ENCODE results near the gene ZNF182. TPM values are rescaled to one million over a fixed set of nuclear protein-coding genes. Genes with fewer than 3 reads are reported as not detected.
"Not testable (repeated sequence)": the region's sequence is repeated elsewhere in the genome, so short reads cannot be mapped to it uniquely, and the experiment has no call there.

The ZNF182 gene
- total RNA-seq, 1 experiment from 2014 or later = 3.8 TPM

DNA sequence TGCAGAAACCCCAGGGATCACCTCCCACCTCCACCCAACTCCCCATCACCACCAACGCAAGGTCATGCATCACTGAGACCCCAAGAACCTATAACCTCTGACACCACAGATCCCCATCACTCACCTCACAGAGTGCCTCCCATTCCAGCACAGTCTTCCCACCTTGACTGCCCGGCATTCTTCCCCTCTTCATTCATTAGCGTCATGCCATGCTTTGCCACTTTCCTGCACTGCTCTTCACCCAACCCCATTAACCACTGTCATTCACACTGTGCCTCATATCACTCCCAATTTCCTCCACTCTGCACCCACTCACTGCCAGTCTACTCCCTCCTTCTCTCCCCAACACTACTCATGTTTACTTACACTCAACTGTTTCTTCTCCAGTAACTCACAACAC lies 30.6 kb downstream of the ZNF182 start:
- no peak overlapping the region for H3K4me2 ChIP-seq
- H3F3A ChIP-seq (ENCODE audit: insufficient read depth, low read depth) = no peaks in the 10 kb centered on the region
- H3K4me1 ChIP-seq (replicated peaks; ENCODE audit: insufficient read depth) = no peaks in the 10 kb centered on the region
- POLR2A ChIA-PET (ENCODE audit: unreplicated experiment) = no interaction called here
- H3K9me3 ChIP-seq (ENCODE audit: insufficient read depth, low read depth) = no peaks in the 10 kb centered on the region
- H2AFZ ChIP-seq = no peak overlapping the region
- intact Hi-C loops (cut with micrococcal nuclease; ENCODE audit: unreplicated experiment) = no loop called here
- H3K79me2 ChIP-seq (ENCODE audit: low read depth) = no peaks in the 10 kb centered on the region
- H3K36me3 ChIP-seq (ENCODE audit: low read depth) = no peaks in the 10 kb centered on the region
- H3K4me3 ChIP-seq = no peak overlapping the region
- H3K27me3 ChIP-seq (ENCODE audit: insufficient read depth, low read depth) = no peaks in the 10 kb centered on the region
- TF ChIP-seq CTCF (conservative IDR thresholded peaks at IDR 0.05) (no peak), EZH2 (IDR thresholded peaks at IDR 0.05; ENCODE audit: low read depth) (no peak)
- BruUV-seq (replicated peaks) = no TSS peak
- CTCF ChIA-PET = no interaction called here
- no peak overlapping the region for H3K27ac ChIP-seq
- H4K20me1 ChIP-seq (ENCODE audit: insufficient read depth) = no peaks in the 10 kb centered on the region
- DNase-seq = no peak
- no peaks in the 10 kb centered on the region for H3K9me2 ChIP-seq (ENCODE audit: insufficient read depth)

DNA sequence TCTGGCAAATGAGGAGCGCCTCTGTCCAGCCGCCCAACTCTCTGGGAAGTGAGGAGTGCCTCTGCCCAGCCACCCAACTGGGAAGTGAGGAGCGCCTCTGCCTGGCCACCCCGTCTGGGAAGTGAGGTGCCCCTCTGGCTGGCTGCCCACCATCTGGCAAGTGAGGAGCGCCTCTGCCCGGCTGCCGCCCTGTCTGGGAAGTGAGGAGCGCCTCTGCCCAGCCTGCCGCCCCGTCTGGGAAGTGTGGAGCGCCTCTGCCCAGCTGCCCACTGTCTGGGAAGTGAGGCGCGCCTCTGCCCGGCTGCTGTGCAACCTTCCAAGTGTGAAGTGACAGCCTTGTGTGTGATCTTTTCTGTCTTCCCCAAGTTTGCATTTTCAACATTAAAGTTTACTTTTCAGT lies 38.3 kb downstream of the ZNF182 start:
- POLR2A ChIA-PET (ENCODE audit: unreplicated experiment); H3K79me2 ChIP-seq (ENCODE audit: low read depth); CTCF ChIA-PET; H3K36me3 ChIP-seq (ENCODE audit: low read depth); H3K27me3 ChIP-seq (ENCODE audit: insufficient read depth, low read depth); H4K20me1 ChIP-seq (ENCODE audit: insufficient read depth); H3K4me3 ChIP-seq; H3K4me1 ChIP-seq (replicated peaks; ENCODE audit: insufficient read depth); H3K4me2 ChIP-seq; DNase-seq; H2AFZ ChIP-seq; intact Hi-C loops (cut with micrococcal nuclease; ENCODE audit: unreplicated experiment); BruUV-seq (replicated peaks); H3K27ac ChIP-seq; H3K9me3 ChIP-seq (ENCODE audit: insufficient read depth, low read depth); H3K9me2 ChIP-seq (ENCODE audit: insufficient read depth); H3F3A ChIP-seq (ENCODE audit: insufficient read depth, low read depth): not testable (repeated sequence)

GRCh38 chrX:47961830-47962229 lies 42.0 kb downstream of the ZNF182 start:
- H3K4me2 ChIP-seq; H3K4me1 ChIP-seq (replicated peaks; ENCODE audit: insufficient read depth); POLR2A ChIA-PET (ENCODE audit: unreplicated experiment); H3K4me3 ChIP-seq; H3K79me2 ChIP-seq (ENCODE audit: low read depth); H2AFZ ChIP-seq; H3K27me3 ChIP-seq (ENCODE audit: insufficient read depth, low read depth); H3K27ac ChIP-seq; H3K9me2 ChIP-seq (ENCODE audit: insufficient read depth); BruUV-seq (replicated peaks); H3F3A ChIP-seq (ENCODE audit: insufficient read depth, low read depth); H4K20me1 ChIP-seq (ENCODE audit: insufficient read depth); H3K9me3 ChIP-seq (ENCODE audit: insufficient read depth, low read depth); DNase-seq; H3K36me3 ChIP-seq (ENCODE audit: low read depth); intact Hi-C loops (cut with micrococcal nuclease; ENCODE audit: unreplicated experiment); CTCF ChIA-PET: not testable (repeated sequence)

- no peaks in the 10 kb centered on the region for H3K27me3 ChIP-seq (ENCODE audit: insufficient read depth, low read depth)
These were observed 43.4 kb downstream of the ZNF182 start for GRCh38 chrX:47960406-47960805.

More at GRCh38 chrX:47960406-47960805, 43.4 kb downstream of the ZNF182 start:
- no peaks in the 10 kb centered on the region for H3K36me3 ChIP-seq (ENCODE audit: low read depth)
- no peak overlapping the region for H3K4me2 ChIP-seq
- no TSS peak for BruUV-seq (replicated peaks)
- H3K4me1 ChIP-seq (replicated peaks; ENCODE audit: insufficient read depth) = no peaks in the 10 kb centered on the region
- CTCF ChIA-PET = no interaction called here
- H3F3A ChIP-seq (ENCODE audit: insufficient read depth, low read depth) = no peaks in the 10 kb centered on the region
- no peak overlapping the region for H3K4me3 ChIP-seq
- TF ChIP-seq EZH2 (IDR thresholded peaks at IDR 0.05; ENCODE audit: low read depth) = no peak
- H3K27ac ChIP-seq = no peak overlapping the region
- H3K9me2 ChIP-seq (ENCODE audit: insufficient read depth) = no peaks in the 10 kb centered on the region
- no peaks in the 10 kb centered on the region for H3K79me2 ChIP-seq (ENCODE audit: low read depth)
- intact Hi-C loops (cut with micrococcal nuclease; ENCODE audit: unreplicated experiment) = no loop called here
- no peak overlapping the region for H2AFZ ChIP-seq
- no peaks in the 10 kb centered on the region for H4K20me1 ChIP-seq (ENCODE audit: insufficient read depth)
- DNase-seq = no peak
- POLR2A ChIA-PET (ENCODE audit: unreplicated experiment) = no interaction called here
- H3K9me3 ChIP-seq (ENCODE audit: insufficient read depth, low read depth) = no peaks in the 10 kb centered on the region

Measured in PC-9 (cell line).